NCI-H2107 treated with DMSO at 0.1 percent for 48 hours (cell line): ENCODE results near the gene PCDH7.

Experiments
- DNase-seq: peaks from one replicate; lab custom pipeline; 2025; ENCODE audit not compliant: unreplicated experiment; lab: John Stamatoyannopoulos, UW

Gene PCDH7

DNA sequence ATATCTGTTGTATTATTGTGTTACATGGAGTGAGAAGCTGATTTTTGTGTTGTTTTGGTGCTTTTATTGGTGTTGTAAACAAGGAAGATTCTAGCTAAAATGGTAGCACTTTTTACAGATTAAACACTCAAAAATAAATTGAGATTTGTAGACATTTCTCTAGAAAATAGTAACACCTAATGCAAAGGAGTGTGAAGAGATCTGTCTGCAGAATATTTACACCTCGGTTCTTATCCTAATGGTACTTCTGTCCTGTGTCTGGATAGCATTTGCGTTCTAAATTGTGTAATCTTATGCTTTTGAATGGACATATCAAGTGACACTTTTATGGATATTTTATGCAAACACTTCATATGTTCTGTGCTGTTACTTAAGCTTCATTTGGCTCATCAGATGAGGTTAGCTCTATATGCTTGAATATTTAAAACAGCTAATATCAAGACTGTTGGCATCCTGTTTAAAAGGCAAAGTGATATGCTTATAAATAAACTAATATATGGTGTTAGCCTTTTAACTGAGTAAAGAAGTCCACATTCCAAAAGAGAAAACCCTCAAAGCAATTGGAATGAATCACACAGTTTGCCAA lies 6.0 kb downstream of the PCDH7 start:
- DNase-seq: no peak

DNA sequence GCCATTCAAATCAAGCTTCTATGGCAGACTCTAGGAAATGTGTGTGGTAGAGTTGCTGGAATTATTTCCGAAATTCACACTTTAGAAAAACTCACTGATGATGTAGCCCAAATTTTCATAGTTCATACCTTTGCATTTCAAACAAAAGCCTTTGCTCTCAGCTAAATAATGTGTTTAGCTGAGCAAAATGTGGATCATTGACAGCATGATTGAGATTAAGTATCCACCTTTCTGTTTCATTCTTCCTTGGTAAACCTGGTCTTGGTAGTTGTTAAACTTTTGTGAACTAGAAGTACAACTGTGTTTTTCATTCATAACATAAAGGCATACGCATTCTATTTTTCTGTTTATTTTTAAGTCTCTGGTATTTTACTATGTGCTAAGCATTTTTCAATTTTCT lies 7.2 kb downstream of the PCDH7 start:
- DNase-seq: no peak

DNA sequence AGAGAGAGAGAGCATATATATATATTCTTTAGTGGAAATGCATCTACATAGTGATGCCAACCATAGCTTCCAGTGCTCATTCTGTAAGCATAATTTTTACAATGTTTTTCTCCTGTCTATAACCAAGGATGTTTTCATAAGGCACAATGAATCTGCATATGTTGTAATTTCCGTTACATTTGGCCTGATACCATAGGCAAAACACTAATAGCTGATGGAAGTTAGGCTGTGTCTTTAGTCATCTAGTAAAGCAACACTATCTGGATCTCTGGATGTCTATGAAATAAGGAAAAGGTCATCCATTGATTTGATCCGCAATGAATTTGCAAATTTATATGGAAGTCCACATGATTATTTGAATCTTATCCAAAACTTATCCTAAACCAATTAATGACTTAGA lies 8.1 kb downstream of the PCDH7 start:
- no peak for DNase-seq

DNA sequence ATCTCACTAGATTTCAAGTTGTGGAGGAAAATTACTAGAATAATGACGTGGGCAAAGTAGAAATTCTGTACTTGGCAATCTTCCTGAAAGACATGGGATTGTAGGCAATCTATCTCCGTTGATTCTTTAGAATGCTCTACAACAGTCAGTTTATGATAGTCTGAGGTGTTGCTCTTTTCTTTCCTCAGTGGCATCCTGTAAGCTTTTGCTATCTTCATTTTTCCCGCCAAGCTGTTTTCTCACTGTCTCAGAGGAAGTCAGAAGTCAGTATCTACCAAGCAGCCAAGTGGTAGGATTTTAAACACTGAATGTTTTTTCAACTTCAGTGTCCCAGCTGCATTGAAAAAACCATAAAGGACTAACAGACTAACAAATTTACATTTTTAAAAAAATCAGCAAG lies 23.7 kb downstream of the PCDH7 start:
- DNase-seq: no peak

DNA sequence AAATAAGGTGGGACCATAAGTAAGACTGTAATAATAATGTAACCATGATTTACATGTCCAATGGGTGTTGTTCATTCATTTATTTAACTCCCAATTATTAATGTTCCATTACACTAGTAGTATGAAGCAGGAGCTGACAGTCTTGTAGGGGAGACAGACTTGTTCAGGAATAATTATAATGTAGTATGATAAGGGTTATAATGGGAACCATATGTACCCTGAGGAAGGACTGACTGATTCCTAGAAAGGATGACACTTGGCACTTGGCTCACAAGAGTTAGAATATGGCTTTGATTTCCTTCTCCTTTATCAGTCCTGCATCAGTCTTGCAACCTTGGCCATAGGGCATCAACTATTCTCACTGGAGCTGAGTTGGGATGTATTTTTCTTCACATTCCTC lies 24.2 kb downstream of the PCDH7 start:
- no peak for DNase-seq

DNA sequence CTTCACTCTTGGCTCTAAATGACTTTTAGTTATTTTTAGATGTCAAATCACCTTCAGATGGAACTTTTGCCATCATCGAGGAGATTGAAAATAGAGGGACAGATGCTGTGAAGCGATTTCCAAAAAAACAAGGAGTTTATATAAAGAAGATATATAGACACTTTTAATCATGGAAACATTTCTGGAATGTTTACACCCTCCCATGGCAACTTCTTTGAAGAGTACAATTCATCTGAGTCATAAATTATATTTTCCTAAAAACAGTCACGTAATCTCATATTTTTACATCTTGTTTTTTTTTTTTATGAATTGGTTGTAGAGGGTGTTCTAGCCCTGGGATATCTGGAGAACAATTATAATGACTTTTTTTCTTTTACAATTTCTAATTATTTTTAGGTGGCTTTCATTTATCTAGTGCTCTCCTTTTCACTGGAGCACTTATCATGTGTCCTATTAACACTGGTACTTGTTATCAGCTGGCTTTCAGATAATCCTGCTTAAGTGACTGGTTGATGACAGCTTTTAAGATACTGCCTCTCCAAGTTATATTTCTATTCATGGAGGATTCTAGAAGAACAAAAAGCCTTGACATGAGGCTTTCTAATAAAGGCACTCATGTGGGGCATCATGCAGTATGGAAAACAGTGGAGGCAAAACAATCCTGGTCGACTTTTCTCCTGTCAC lies 24.9 kb downstream of the PCDH7 start:
- DNase-seq: no peak

DNA sequence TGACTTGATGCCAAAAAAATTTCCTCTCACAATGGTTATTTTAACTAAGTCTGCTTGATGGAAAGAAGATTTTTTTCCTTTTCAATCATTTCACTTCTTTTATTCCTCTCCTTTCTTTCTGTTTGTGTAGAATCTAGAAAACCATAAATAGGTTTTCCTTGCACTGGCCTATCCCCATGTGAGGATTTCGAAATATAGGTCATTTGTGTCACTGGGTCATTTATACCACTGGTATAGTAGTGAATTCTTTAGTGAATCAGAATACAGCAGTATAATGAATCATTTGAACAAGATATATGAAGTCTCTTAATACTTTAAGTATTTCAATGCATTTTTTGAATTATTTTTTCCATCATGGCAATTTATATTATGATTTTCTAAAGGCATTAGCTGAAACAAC lies 26.6 kb downstream of the PCDH7 start:
- no peak for DNase-seq

DNA sequence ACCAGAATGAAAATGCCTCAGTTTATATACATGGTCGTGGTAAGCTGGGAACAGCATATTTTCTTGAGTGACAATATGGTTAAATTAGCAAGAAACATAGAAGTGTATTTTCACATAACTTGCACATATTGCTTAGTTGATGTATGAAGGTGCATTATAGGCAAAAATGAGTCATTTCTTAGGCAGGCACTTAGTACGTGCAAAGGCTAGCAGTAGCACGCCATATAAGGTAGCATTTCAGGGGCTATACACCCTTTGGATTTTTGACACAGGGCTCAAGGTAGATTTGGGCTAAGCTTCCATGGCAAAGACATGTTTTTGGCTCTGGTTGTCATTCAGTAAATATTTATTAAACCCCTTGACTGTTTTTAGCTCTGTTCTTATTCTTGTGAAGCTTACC lies 33.1 kb downstream of the PCDH7 start:
- no peak for DNase-seq

DNA sequence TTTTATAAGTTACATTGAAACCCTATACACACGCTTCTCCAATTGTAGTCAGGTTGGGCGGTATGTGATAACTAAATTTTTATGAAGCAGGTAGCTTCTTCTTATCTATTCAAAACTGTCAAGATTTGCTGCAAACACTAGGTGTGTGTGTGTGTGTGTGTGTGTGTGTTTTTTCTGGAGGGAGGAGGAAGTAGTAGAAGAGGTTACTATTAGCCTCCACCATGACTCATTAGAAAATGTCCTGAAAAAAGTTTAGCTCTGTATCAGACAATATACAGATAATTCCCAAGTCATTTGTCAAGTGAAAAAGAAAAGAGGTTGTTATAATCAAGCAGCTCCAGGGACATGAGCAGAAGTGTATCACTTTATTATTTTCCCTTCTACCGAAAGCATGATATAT lies 33.9 kb downstream of the PCDH7 start:
- no peak for DNase-seq

DNA sequence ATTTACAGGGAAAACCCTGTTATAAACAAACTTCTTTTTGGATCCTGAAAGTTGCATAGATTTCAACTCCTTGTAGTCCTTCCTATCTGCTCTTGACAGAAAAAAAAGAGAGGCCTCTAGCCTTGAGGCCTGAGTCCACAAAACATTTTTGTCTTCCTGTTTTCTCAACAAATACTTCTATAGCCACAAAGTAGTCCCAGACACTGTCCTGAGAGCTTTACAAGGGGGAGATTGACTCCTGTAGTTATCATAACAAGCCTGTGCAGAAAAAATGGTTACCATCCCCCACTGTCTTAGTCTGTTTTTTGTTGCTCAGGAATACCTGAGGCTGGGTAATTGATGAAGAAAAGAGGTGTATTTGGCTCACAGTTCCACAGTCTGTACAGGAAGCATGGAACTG lies 35.2 kb downstream of the PCDH7 start:
- DNase-seq: no peak

DNA sequence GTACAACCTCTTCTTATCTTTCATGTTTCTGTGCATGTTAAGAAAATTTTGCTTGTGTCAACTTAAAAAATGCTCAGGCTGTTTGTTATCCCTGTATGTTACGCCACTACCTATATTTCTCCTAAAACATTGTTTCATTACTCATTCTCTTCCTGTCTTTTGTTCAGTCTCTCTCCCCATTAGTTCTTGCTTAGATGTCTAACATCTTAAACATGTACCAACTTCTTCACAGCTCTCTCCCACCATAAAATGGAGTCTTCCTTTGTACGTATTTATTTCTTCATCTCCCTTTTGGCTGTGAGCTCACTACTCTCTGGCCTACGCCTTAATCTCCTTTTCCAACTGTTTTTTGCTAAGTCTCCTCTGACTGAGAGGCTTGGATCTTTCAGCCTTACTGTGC lies 36.4 kb downstream of the PCDH7 start:
- DNase-seq: no peak

DNA sequence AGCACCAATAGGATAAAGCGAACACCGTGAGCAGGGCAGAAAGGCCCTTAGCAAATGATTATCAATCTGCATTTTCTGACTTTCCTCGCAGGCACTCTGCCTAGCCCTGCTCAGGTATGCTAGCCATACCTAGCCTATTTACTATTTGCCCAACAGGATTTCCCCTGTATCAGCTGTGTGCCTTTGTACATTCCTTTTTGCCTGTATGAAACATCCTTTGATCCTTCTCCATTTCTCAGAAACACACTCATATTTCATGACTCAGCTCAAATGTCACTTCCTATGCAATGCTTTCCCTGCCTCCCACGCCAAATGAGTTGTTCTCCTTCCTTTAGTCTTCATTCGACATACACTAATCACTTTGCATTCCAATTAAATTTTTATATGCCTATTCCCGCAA lies 37.2 kb downstream of the PCDH7 start:
- DNase-seq: no peak

DNA sequence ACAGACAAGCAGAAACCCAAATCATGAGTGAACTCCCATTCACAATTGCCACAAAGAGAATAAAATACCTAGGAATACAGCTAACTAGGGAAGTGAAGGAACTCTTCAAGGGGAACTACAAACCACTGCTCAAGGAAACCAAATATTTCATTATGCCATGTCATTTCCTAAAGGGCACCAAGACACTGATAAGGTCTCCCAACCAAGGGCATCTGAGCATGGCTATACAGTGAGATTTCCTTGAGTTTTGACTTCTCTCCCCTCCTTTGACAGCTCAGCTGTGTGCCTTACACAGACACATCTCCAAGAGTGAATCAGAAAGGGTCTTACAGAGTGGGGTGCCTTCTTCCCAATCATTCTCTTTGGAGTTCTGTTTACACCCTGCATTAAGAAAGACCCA lies 40.4 kb downstream of the PCDH7 start:
- no peak for DNase-seq

DNA sequence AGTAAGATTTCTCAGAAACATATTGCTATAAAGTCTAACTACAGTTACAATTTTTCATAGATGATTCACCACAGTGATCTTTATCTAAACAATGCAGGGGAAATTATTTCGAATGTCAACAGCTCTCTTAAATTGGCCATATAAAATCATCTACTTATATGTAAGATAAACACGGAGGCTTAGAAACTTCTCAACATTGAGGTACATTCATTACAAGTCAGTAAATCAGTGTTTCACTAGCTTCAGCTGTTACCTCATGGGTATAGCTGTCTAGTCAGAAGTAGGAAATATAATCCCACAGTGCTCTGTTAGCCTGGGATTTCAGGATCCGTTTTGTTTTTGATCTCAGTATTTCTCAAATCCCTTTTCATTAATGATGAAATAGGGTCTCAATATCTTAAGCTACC lies 43.2 kb downstream of the PCDH7 start:
- DNase-seq: no peak

DNA sequence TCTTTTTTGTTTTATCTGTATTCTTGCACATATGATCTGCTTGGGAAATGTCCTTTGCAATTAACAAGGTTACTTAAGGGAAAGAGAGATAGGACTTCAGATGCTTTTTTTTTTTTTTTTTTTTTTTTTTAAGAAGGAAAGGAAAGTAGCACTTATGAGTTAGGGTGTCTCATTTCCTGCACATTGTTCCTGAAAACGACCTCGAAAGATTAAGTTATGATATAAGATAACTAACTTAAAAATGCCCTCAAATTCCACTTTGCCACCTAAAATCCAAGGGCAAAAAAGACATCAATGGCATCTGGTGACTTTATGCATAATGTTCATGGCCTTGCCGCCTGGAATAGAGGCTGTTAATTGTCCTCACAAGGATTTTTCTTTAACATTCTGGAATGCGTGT lies 44.9 kb downstream of the PCDH7 start:
- no peak for DNase-seq

DNA sequence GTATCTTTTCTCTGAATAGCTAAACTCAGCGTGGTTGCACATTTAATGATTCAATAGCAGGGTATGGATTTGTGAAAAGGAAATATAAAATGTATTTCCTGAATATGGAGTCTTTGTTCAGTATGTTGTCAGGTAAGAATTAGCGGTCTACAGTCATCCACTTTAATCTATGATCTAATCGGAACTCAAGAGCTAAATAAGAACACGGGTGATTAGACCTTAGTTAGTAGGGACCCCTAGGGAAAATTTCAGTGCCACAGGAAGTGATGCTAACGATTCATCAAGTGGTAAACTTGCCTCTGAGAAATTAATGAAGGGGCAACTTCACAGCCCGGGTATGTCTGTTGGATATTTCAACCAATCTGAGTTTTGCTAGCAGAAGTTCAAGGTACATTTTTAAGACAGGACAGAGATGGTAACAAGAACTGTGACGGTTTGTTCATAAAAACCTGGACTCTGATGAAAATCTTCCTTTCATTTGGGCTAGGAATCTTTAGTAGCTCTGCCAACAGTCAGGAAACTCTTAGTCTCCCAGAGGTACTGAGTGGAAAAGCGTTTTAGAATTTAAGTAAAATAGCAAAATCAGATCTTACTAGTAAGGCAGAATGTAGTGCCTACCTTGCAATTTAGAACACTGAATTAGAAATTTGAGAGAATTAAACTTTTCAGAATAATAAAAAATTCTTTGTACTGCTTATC lies 47.1 kb downstream of the PCDH7 start:
- no peak for DNase-seq

DNA sequence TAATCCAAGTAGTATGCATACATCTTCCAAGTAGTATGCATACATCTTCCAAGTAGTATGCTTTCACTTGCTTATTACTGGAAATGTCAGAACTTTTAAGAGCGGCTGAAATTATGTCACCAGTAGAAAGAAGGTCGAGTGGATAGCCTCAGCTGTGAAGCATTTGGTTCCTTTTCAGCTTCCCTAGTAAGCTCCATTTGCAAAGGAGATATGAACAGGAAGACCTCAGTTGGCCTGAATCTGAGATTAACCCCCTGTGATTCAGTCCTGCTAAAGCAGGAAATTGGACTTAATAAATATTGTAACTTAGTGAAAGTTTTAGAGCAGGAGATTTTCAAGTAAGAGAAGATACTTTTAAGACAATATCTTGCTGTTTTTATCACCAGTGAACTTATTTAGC lies 48.1 kb downstream of the PCDH7 start:
- DNase-seq: no peak

DNA sequence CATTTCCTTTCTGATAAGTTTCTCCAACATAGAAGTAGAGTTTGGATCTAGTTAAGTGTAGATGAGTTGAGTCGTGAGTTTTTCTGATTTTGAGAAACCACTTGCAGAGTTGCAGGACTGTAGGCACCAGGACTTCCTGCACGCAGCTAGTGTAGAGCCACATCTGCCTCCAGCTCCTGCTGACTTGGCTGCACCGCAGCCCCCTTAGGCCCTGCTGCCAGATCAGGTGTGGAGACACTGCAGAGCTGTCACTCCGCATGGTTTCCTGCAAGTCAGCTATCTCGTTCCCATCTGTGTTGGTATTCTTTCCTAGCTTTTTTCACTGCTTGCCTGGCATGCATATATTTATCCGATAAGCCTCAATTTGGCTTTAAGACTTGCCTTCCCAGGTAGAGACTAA lies 48.9 kb downstream of the PCDH7 start:
- no peak for DNase-seq

DNA sequence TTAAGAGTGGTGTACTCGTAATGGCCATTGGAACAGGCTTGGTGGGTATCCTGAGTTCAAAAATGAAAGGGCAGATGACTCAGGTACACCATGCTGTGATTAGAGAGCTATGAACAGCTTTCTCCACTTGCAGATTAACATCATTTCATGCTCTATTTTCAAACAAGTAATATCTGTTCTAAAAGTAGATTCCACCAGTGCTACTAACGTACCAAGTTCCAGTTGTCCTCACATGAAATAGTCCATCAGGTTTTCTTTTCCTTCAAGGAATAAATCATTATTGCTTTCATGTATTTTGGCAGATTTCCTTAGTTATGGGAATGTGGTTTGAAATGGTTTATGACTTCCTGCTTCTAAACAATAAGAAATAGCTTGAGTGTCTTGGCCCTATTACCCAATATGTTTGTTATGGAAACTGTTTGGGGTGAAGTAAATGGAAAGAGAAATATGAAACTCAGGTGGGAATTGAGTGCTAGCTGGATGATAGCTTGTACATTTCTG lies 49.9 kb downstream of the PCDH7 start:
- peak; percentile 6 for DNase-seq

DNA sequence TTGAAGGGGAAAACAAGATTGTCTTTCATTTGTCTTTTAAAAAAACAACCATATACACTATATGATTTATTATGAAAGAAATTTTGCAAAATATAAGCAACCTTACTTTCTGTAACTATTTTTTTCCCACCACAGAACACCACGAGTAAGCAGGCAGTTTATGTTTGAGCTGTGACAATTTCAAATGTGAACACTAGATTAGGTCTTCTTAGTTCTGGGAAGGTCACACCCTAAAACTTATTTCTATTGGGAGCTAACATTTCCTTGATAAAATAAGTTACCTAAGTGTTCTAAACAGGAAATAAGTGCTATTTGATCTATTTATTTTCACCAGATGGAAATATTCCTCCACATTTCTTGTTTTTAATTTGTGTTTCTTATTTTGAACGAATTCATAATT lies 50.6 kb downstream of the PCDH7 start:
- DNase-seq: no peak

DNA sequence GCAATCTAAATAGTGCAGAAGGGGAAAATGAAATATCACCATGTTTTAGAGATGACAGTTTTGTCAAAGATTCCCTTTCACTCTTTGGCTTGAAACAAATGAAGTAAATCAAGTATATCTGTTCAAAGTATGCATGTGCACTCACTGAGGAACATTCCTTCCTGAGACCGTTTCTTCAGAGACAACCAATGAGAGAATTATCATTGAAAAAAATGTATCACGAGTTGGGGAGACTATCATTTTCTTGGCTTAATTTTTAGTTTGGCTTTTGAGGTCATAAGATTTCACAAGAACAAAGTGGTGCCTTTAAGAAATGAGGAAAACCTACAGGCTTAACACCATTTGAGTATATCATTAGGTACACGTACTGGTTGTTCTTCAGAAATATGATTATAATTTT lies 56.3 kb downstream of the PCDH7 start:
- DNase-seq: no peak

DNA sequence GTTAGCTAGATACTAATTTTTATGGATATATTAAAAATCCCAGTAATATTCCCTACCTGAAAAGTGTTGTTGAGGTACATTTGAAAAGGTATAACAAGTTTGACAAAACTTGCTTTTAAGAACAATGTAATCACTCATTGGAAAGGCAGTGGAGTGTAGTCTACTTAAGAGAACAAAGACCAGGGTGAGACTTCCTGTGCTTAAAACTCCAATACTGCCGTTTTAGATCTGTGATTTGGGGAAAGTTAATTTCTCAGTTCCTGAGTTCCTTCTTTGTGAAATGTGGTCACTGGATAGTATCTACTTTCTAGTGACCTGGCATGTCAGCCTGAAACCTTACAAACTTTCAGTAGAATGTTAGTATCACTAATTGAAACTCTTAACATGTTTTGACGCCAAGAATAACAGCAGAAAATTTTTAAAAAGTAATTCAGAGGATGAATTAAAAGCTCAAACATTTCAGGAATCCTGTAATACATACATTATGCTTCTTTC lies 56.8 kb downstream of the PCDH7 start:
- no peak for DNase-seq
